SH-SY5Y (cell line): ENCODE measurements around the gene CTIF.

ENCODE experiments used
- GATA2 ChIP-seq: IDR thresholded peaks from 2 replicates; pipeline ENCODE4 v1.6.1; 2011; ENCODE audit warnings: mild to moderate bottlenecking, low read depth, low read length
- GATA3 ChIP-seq: IDR thresholded peaks from 2 replicates; pipeline ENCODE4 v1.6.1; 2011; ENCODE audit warnings: low read depth, mild to moderate bottlenecking, low read length, moderate library complexity

The CTIF gene

DNA sequence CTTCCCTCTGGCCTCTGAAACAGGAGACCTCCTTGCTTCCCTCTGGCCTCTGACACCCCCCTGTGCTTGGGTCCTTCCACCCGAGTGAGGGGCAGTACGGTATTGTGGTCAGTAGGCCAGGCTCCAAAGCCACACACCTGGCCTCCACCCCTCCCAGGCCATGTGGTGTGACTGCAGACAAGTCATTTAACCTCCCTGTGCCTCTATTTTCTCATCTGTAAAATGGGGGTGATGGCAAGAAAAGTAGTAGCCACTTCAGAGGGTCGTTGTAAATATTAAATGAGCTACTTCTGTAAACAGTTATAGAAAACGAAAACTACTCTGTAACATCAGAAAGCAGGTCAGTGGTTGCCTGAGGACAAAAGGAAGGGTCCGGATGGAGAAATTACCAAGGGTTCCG lies 337.8 kb downstream of the CTIF start:
- TF ChIP-seq GATA3 (no peak), GATA2 (no peak)

- TF ChIP-seq GATA3: no peak
- no peak for TF ChIP-seq GATA2
Measured at GRCh38 chr18:48877941-48878340, 339.1 kb downstream of the CTIF start.

GRCh38 chr18:48878471-48878870 lies 339.6 kb downstream of the CTIF start:
- TF ChIP-seq GATA2: no peak
- TF ChIP-seq GATA3: no peak

DNA sequence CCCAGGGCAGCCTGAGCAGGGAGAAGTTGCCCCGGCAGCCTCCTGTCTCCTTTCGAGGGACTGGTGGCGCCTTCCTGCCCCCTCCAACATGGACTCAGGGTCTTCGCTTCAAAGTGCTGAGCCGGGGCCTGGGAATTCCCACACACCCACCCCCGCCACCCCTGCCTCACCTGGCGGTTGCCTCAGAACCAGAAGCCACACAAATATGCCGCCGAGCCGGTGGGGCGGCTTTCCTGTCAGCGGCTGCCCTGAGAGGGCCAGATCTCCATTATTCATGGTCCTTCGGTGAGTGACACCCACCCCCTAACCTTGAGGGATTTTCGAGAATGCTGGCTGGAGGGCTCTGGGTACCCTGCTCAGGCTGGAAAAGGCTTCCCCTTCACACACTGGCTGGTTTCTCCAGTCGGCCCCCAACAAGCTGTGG lies 340.2 kb downstream of the CTIF start:
- no peak for TF ChIP-seq GATA3
- TF ChIP-seq GATA2: no peak

DNA sequence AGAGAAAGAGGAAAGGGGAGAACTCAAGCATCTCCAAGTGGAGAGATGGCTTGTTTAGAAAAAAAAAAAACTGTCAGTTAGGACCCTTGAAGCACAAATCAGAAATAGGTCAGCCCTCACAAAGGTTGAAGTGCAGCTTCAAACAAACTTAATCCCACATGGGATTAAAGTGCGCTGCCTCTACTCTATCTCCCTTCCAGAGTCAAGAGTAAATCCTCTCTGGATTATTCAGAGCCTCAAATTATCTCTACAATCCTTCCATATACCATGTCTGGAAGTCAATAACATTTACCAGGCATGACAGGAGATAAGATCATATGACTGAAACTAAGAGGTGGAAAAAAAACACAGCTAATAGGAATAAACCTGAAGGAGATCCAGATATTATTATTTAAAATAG lies 342.1 kb downstream of the CTIF start:
- TF ChIP-seq GATA2 (no peak), GATA3 (no peak)

GRCh38 chr18:48882379-48882778 lies 343.5 kb downstream of the CTIF start:
- TF ChIP-seq GATA3 (no peak), GATA2 (no peak)

DNA sequence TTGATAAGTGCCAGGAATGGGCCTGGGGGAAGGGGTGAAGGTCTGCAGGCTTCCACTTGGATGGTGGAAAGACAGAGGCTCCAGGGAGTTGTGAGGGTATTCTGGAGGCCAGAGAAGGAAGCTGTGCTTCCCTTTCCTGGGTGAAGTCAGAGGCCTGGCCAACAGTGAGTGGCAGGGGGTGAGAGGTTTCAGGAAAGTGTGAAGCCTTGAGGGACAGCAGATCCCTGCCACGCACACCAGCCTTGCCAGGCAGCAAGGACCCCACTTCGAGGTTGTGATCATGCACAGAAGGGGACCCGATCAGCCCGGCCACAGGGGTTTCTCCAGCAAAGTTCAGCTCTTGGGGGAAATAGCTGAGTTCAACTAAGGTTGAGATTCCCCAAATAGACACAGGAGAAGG lies 345.5 kb downstream of the CTIF start:
- TF ChIP-seq GATA3 (no peak), GATA2 (no peak)

DNA sequence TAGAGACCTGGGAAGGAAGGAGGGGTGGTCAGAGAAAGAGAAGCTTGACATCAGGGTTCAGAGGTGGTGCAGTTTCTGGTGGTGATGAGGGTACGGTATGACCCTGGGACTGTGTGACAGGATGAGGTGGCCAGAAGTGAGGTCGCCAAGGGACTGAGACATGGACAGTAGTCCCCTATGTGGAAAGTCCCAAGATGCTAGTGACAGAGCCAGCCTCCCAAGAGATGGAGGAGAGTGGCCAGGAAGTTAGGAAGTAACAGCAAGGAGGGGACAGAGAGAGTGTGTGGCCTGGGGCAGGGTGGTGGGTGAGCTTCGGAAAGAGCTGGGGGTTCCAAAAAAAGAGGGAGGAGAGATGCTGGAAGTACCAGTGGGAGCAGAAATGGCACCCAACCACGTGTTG lies 345.9 kb downstream of the CTIF start:
- no peak for TF ChIP-seq GATA3
- no peak for TF ChIP-seq GATA2

DNA sequence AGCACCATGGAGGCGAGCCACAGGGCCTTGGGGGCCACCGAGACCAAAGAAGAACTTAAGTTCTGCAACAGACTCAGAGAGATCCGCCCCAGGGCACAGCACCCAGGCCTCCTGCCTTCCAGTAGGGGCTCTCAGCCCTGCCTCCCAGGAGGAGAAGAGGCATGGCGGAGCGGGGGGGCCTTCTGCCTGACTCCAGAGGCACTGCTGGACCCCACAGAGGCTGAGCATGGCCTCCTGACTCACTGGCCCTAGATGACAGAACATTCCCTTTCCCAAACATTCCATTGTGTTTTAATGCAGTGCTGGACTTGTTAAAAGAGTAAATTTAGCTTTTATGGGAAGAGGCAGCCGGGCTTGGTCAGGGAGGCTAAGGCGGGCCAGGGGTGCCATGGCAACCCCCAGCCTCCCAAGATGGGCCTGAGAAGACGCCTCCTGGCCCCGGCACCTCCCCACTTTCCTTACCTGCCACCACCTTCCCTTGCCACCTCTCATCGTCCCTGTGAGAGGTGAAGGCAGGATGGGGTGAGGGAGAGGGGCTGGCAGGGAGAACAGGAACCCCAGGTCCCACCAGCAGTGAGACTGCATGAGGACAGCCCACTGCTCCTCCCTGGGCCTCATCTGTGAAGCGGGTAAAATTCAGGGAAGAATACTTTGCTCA lies 346.6 kb downstream of the CTIF start:
- TF ChIP-seq GATA3 (no peak), GATA2 (no peak)

DNA sequence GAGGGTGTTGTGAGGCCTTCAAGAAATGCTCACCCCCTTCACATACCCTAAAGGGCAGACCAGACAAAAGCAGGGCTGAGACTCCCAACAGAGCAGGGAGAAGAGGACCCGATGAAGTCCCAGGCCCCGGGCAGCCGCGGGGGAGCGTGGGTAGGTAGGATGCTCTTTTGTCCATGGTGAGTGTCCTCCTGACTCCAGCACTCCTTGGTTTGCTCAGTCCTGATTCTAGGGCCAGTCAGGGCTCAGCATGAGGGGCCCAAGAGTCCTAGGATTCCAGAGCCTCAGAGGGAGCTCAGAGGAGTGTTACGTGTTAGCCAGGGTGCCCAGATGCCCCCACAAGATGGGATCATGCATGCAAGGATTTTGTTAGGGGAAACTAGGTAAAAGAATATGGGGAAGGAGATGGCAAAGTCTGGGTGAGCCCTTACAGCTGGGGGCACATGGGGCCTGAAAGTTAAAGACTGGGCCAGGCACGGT lies 347.1 kb downstream of the CTIF start:
- TF ChIP-seq GATA2: no peak
- TF ChIP-seq GATA3: no peak

- TF ChIP-seq GATA2: no peak
Measured at GRCh38 chr18:48886520-48887293, 347.9 kb downstream of the CTIF start.

- TF ChIP-seq GATA2 (no peak), GATA3 (no peak)
Measured at GRCh38 chr18:48887294-48887904, 348.6 kb downstream of the CTIF start.

GRCh38 chr18:48887905-48888772 lies 349.3 kb downstream of the CTIF start:
- TF ChIP-seq GATA2 (no peak), GATA3 (no peak)

GRCh38 chr18:48888773-48889080 lies 349.9 kb downstream of the CTIF start:
- no peak for TF ChIP-seq GATA3
- TF ChIP-seq GATA2: no peak
